Measurements from ENCODE around the gene ALG10B. TPM values are rescaled to one million over a fixed set of nuclear protein-coding genes. Genes with fewer than 3 reads are reported as not detected.

The ALG10B gene
- total and polyA plus RNA-seq, 2 donors (not counting 3 experiments of a cell fraction or from before 2014, with no cell fraction given), result 8.0 to 9.0 TPM

- H3K4me3 ChIP-seq (replicated peaks in 1 of 3; ENCODE audit: insufficient read depth in 1 of 3, low read depth in 1 of 3, low read length in 3 of 3), result no peak overlapping the region
- intact Hi-C loops (cut with micrococcal nuclease) (no loop called here), dilution Hi-C loops (cut with MboI; ENCODE audit: extremely low pct_ligation_motif_present, low sequenced_read_pairs) (no loop called here)
- TF ChIP-seq EZH2 (IDR thresholded peaks at IDR 0.05; ENCODE audit: borderline replicate concordance, low read depth, low read length, severe bottlenecking), result no peak
- TF ChIP-seq POLR2AphosphoS5 (IDR thresholded peaks at IDR 0.05; ENCODE audit: insufficient read depth, low read depth, low read length), result no peak
- TF ChIP-seq POLR2A (IDR thresholded peaks at IDR 0.05; ENCODE audit: low read depth, low read length), result no peak
- no peak for TF ChIP-seq FOS (IDR thresholded peaks at IDR 0.05; ENCODE audit: borderline replicate concordance, insufficient read depth, low read length)
- no peak for TF ChIP-seq GATA2 (IDR thresholded peaks at IDR 0.05; ENCODE audit: insufficient read depth, insufficient read length, low read depth, low read length)
- TF ChIP-seq CTCF (IDR thresholded peaks at IDR 0.05; ENCODE audit: extremely low read depth in 1 of 2, insufficient read depth in 1 of 2, low read depth in 1 of 2, low read length in 2 of 2), result no peak
- no peak for TF ChIP-seq MAX (IDR thresholded peaks at IDR 0.05; ENCODE audit: insufficient read depth, insufficient read length)
- no peak for TF ChIP-seq JUN (IDR thresholded peaks at IDR 0.05; ENCODE audit: borderline replicate concordance, insufficient read depth, insufficient read length, low read depth)
- no peak for TF ChIP-seq MYC (IDR thresholded peaks at IDR 0.05; ENCODE audit: low read depth, low read length)
- H3K27me3 ChIP-seq (ENCODE audit: control insufficient read depth in 2 of 2, insufficient read depth in 2 of 2, low read length in 2 of 2), result no peaks in the 10 kb centered on the region
- H3K4me1 ChIP-seq (ENCODE audit: control insufficient read depth, extremely low read depth, insufficient read depth, low read length), result no peaks in the 10 kb centered on the region
- H3K4me2 ChIP-seq (ENCODE audit: insufficient read depth, low read length), result no peak overlapping the region
- no peaks in the 10 kb centered on the region for H3K79me2 ChIP-seq (ENCODE audit: control insufficient read depth, insufficient read depth, low read length)
- no peak for FAIRE-seq
- CTCF ChIA-PET, result no interaction called here
- BruUV-seq (replicated peaks), result no TSS peak
- H3K9me3 ChIP-seq (replicated peaks; ENCODE audit: control insufficient read depth, insufficient read depth, low read length), result no peaks in the 10 kb centered on the region
- DNase-seq (ENCODE audit: low read depth, low spot score), result no peak
- H3K36me3 ChIP-seq (ENCODE audit: control insufficient read depth in 2 of 2, extremely low read depth in 1 of 2, insufficient read depth in 2 of 2, low read length in 2 of 2), result no peaks in the 10 kb centered on the region
- H3K9me1 ChIP-seq (replicated peaks; ENCODE audit: control insufficient read depth, extremely low read depth, insufficient read depth, low read length), result no peaks in the 10 kb centered on the region
- POLR2A ChIA-PET, result no interaction called here
- H3K9ac ChIP-seq (replicated peaks; ENCODE audit: extremely low read depth, insufficient read depth, low read length), result no peak overlapping the region
- H4K20me1 ChIP-seq (replicated peaks; ENCODE audit: control insufficient read depth, extremely low read depth, insufficient read depth, low read length), result no peaks in the 10 kb centered on the region
- no peak overlapping the region for H3K27ac ChIP-seq (ENCODE audit: insufficient read depth, low read depth, low read length)
- H2AFZ ChIP-seq (ENCODE audit: low read depth, low read length), result no peak overlapping the region
Measured at GRCh38 chr12:38268612-38269011, 48.0 kb upstream of the ALG10B start.
